GM12878 (cell line): ENCODE results near the gene COIL. TPM values are rescaled to one million over a fixed set of nuclear protein-coding genes. Genes with fewer than 3 reads are reported as not detected.

Experiments
- KDM1A ChIP-seq: fragments of 200-600 bp; sonication (generic); IDR thresholded peaks from 2 replicates; pipeline ENCODE4 v1.6.1; 2016; ENCODE audit warnings: borderline replicate concordance
- PAX8 ChIP-seq: fragments of 450-650 bp; IDR thresholded peaks from 2 replicates; pipeline ENCODE4 v1.6.1; 2017; ENCODE audit warnings: mild to moderate bottlenecking, moderate library complexity
- RFX5 ChIP-seq: IDR thresholded peaks from 2 replicates; pipeline ENCODE4 v1.6.1; 2011; ENCODE audit warnings: low read depth, low read length, improper control_type of control experiment
- RUNX3 ChIP-seq: IDR thresholded peaks from 2 replicates; pipeline ENCODE4 v1.6.1; 2012; ENCODE audit warnings: low read length, inconsistent platforms
- ZNF24 ChIP-seq: fragments of 450-650 bp; IDR thresholded peaks from 2 replicates; pipeline ENCODE4 v1.6.1; 2017; ENCODE audit warnings: antibody characterized with exemption, mild to moderate bottlenecking
- polyA plus RNA-seq, 11 experiments: library from polyadenylated mRNA; depleted of rRNA in 4 of 11; unstranded in 6 of 11; stranded (reverse) in 5 of 11; fragments of >200 nt; fragmentation: Nextera tagmentation in 4 of 11; fragmentation: Illumina TruSeq in 1 of 11; extraction: Ambion mirVana in 4 of 11; extraction: Trizol in 1 of 11; gene quantifications; 1 replicate in 1 of 11; 2 replicates in 10 of 11; pipeline versions ENCODE4 v1.2.1 to v1.2.3, GENCODE V29; 2011 to 2016; ENCODE audit warnings: inconsistent platforms in 2 of 11, missing spikeins in 2 of 11, low read depth in 1 of 11
- total RNA-seq, 4 experiments: library from RNA; depleted of rRNA in 3 of 4; stranded (reverse); fragments of >200 nt in 3 of 4; fragmentation: Illumina TruSeq in 1 of 4; extraction: Trizol in 1 of 4; gene quantifications; 2 replicates each; pipeline versions ENCODE4 v1.2.1 to v1.2.3, GENCODE V29; 2013 to 2021
- TF ChIP-seq, protein P1 (sequence below): fragments of 450-650 bp; formaldehyde crosslinking; IDR thresholded peaks from 2 replicates; pipeline ENCODE4 v1.4.0; 2020; ENCODE audit warnings: mild to moderate bottlenecking, moderate library complexity
- TF ChIP-seq, protein P2 (sequence below): fragments of 450-650 bp; formaldehyde crosslinking; IDR thresholded peaks from 2 replicates; pipeline ENCODE4 v1.4.0; 2022; ENCODE audit warnings: mild to moderate bottlenecking, moderate library complexity

The COIL gene
- total and polyA plus RNA-seq, 10 of the 15 experiments (the other 5 are each of a cell fraction or from before 2014, with no cell fraction given) = 13.7 to 24.3 (median 17.4) TPM

DNA sequence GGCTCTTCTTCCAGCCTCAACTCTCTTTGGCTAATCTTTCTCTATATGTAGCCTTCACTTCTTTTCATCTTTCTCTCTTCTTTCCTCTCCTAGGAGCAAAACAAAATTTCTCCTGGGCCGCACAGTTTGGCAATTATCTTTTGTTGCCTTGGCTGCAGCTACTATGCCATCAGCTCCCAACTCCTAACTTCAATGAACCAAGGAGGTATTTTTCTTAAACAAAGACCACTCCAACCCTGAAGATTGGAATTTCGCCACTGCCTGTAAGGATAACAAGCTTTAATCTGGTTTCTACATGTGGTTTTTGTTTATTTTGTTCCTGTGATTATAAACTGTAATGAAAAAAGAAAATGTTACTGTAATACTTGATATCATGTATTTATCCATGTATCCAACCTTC lies 14.8 kb upstream of the COIL start (continued):
- TF ChIP-seq, protein P1, sequence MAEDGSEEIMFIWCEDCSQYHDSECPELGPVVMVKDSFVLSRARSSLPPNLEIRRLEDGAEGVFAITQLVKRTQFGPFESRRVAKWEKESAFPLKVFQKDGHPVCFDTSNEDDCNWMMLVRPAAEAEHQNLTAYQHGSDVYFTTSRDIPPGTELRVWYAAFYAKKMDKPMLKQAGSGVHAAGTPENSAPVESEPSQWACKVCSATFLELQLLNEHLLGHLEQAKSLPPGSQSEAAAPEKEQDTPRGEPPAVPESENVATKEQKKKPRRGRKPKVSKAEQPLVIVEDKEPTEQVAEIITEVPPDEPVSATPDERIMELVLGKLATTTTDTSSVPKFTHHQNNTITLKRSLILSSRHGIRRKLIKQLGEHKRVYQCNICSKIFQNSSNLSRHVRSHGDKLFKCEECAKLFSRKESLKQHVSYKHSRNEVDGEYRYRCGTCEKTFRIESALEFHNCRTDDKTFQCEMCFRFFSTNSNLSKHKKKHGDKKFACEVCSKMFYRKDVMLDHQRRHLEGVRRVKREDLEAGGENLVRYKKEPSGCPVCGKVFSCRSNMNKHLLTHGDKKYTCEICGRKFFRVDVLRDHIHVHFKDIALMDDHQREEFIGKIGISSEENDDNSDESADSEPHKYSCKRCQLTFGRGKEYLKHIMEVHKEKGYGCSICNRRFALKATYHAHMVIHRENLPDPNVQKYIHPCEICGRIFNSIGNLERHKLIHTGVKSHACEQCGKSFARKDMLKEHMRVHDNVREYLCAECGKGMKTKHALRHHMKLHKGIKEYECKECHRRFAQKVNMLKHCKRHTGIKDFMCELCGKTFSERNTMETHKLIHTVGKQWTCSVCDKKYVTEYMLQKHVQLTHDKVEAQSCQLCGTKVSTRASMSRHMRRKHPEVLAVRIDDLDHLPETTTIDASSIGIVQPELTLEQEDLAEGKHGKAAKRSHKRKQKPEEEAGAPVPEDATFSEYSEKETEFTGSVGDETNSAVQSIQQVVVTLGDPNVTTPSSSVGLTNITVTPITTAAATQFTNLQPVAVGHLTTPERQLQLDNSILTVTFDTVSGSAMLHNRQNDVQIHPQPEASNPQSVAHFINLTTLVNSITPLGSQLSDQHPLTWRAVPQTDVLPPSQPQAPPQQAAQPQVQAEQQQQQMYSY (CRISPR knock-in tag) = no peak
- no peak for TF ChIP-seq KDM1A
- TF ChIP-seq PAX8 = no peak
- TF ChIP-seq, protein P2, sequence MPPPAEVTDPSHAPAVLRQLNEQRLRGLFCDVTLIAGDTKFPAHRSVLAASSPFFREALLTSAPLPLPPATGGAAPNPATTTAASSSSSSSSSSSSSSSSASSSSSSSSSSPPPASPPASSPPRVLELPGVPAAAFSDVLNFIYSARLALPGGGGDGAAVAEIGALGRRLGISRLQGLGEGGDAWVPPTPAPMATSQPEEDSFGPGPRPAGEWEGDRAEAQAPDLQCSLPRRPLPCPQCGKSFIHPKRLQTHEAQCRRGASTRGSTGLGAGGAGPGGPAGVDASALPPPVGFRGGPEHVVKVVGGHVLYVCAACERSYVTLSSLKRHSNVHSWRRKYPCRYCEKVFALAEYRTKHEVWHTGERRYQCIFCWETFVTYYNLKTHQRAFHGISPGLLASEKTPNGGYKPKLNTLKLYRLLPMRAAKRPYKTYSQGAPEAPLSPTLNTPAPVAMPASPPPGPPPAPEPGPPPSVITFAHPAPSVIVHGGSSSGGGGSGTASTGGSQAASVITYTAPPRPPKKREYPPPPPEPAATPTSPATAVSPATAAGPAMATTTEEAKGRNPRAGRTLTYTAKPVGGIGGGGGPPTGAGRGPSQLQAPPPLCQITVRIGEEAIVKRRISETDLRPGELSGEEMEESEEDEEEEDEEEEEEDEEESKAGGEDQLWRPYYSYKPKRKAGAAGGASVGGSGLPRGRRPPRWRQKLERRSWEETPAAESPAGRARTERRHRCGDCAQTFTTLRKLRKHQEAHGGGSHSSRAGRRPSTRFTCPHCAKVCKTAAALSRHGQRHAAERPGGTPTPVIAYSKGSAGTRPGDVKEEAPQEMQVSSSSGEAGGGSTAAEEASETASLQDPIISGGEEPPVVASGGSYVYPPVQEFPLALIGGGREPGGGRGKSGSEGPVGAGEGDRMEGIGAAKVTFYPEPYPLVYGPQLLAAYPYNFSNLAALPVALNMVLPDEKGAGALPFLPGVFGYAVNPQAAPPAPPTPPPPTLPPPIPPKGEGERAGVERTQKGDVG = no peak
- TF ChIP-seq ZNF24 = no peak
- no peak for TF ChIP-seq RFX5
- no peak for TF ChIP-seq RUNX3
